VCaP (cell line): Measurements from ENCODE around the gene SPRYD4.
"Not testable (repeated sequence)": the region's sequence is repeated elsewhere in the genome, so short reads cannot be mapped to it uniquely, and the experiment has no call there.

Experiments
- H3K27ac ChIP-seq: fragments of 450-650 bp; 2 replicates; pipeline ENCODE4 v1.5.1; 2017
- TF ChIP-seq, protein P1 (sequence below): fragments of 450-650 bp; conservative IDR thresholded peaks from 2 replicates; pipeline ENCODE4 v1.5.1; 2017; ENCODE audit warnings: mild to moderate bottlenecking, moderate library complexity

SPRYD4 gene

DNA sequence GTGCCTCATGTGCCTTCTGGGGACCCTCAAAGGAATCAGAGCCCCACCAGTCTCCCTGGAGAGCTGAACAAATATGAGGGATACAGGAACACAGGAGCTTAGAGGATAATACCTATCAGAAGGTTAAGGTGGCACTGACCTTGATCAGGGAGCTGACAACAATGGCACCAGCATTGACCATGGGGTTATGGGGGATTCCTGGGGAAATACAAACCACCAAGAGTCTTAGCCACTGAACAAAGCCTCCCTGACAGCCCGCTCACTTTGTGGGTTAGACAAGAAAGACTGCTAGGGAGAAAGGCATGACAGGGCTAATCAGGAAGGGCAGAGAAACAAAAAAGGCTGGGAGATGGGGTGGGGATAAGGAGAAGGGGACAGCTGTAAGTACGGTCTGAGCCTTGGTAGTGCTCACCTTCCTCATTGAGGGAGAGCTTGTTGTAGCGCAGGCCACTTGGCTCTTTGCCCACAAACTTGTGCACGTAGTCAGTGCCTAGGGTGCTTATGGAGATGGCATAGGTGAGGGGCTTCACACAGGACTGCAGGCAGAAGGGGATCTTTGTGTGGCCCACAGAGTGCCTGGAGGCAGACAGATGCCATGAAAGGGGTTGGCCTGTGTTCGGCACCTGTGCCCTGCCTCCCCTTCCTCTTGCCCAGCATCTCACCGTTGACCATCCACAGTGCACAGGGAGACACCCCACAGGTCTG lies 9.3 kb downstream of the SPRYD4 start:
- TF ChIP-seq, protein P1, sequence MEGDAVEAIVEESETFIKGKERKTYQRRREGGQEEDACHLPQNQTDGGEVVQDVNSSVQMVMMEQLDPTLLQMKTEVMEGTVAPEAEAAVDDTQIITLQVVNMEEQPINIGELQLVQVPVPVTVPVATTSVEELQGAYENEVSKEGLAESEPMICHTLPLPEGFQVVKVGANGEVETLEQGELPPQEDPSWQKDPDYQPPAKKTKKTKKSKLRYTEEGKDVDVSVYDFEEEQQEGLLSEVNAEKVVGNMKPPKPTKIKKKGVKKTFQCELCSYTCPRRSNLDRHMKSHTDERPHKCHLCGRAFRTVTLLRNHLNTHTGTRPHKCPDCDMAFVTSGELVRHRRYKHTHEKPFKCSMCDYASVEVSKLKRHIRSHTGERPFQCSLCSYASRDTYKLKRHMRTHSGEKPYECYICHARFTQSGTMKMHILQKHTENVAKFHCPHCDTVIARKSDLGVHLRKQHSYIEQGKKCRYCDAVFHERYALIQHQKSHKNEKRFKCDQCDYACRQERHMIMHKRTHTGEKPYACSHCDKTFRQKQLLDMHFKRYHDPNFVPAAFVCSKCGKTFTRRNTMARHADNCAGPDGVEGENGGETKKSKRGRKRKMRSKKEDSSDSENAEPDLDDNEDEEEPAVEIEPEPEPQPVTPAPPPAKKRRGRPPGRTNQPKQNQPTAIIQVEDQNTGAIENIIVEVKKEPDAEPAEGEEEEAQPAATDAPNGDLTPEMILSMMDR, result no peak
- H3K27ac ChIP-seq, result no peak overlapping the region

DNA sequence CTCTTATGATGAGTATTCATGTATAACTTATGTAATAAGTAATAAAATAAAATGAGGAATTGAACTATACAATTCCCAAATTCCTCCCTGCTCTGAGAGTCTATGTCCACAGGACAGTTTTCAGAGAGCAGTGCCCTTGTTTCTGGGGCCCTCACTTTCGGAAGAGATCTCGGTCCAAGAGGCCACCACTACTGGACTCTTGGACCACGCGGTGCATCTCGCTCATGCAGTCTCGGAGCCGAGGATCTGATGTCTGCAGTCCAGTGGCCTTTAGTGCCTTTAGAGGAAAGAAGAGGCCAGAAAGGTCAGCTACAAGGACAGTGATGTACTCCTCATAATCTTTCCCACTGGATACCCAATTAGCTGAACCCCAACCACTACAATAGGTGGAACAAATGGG lies 11.2 kb downstream of the SPRYD4 start:
- H3K27ac ChIP-seq, result no peak overlapping the region
- TF ChIP-seq, protein P1, result no peak

DNA sequence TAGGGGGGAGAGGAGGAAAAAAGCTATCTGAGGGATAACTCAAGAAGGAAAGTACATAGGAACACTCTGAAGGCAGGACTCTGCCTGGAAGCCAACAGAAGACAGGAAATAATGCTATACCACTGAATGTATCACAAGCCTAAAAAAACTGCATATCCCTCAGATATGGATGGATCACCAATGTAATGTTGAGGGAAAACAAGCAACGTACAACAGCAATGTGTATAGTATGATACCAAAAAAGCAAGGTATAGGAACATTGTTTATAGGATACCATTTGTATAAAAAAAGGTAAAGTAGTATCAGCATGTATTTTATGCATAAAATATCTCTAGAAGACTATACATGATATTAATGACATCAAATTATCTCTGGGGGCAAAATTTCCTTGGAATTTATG lies 16.2 kb downstream of the SPRYD4 start:
- TF ChIP-seq, protein P1, result no peak

DNA sequence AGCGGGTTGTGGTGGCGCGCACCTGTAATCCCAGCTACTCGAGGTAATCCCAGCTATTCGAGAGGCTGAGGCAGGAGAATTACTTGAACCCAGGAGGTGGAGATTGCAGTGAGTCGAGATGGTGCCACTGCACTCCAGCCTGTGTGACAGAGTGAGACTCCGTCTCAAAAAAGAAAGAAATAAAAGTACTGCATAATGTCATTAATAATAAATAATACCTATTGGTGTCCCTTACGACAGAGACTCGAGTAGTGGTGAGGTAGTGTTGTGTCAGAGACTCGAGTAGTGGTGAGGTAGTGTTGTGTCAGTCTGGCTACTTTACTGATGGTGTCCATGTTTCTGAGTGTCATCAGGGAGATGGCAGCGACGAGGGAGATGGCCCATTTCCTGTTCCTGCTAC lies 18.3 kb downstream of the SPRYD4 start:
- H3K27ac ChIP-seq, result peak overlapping the region; percentile 84
- TF ChIP-seq, protein P1, result no peak

More for the DNA sequence above, 16.2 kb downstream of the SPRYD4 start:
- H3K27ac ChIP-seq, result no peak overlapping the region

DNA sequence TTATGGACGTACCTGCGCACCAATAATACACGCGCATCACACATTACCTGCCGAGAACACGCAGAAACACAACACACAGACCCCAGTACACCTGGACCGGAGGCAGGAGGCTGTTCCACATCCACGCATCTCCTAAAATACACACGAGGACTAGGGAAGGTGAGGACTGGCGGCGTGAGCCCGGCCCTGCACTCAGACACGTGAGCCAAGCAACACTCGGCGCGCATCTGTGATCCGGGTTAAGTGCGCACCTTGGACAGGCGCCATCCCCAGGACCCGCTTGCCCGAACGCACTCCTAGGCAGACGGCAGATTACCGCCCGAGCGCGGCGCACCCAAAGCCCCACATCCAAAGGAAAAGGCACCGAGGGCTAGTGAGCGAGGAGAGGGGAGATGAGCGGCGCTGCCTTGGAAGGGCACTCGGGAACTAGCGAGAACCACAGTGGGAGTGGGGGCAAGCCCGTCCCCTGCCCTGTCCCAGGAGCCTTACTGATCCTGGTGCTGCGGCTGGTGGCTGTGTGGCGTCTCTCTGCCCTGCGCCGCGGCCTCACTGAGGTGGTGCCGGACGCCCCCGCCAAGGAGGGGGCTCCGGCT lies 19.2 kb downstream of the SPRYD4 start:
- H3K27ac ChIP-seq, result peak overlapping the region; percentile 84
- TF ChIP-seq, protein P1, result no peak

DNA sequence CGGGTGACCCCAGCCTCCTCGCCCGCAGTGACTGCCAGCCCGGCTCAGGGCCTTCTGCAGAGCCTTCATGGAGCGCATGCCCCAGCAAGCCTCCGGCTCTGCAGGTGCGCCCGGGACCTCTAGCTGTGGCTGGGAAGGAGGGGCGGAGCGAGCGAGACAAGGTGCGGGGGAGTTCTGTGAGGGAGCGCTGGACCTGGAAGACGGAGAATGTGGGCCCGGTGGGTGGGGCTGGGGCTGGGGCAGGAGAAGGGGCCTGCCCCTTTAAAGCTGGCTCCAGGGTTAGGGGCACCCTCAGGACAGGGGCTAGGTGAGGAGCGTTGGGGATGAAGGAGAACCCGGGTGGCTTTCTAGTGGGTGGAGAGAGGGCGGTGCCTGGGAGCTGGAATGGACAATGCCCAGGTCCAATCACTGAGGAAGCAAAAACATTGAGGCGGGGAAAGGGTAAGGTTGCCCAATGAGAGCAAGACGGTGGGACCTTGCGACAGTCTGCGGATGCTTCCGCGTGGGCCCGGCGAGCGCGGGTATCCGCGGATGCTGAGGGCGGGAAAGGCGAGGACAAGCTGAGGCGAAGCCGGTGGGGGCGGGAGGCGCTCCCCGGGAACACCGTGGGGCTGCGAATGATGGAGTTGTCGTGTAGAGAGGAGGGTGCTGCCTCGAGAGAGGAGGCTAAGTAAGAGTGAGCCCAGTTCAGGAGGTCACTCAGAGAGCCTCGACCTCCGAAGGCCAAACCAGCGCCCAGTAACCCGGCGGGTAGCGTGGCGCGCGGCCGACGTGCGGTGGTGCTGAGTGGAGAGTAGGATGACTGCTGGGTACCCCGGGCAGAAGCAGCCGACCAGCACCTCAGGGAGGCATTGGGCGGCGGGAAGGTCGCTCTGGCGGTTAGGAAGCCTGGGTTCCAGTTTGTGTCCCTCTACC lies 19.9 kb downstream of the SPRYD4 start, which contains the start of gene GLS2:
GLS2 (minus strand) TSS at position 121 of the 915 bp plus-strand sequence; CDS start at position 78, 43 bp downstream.
- H3K27ac ChIP-seq, result peak within 1 kb of the TSS; percentile 84
- TF ChIP-seq, protein P1, result no peak

DNA sequence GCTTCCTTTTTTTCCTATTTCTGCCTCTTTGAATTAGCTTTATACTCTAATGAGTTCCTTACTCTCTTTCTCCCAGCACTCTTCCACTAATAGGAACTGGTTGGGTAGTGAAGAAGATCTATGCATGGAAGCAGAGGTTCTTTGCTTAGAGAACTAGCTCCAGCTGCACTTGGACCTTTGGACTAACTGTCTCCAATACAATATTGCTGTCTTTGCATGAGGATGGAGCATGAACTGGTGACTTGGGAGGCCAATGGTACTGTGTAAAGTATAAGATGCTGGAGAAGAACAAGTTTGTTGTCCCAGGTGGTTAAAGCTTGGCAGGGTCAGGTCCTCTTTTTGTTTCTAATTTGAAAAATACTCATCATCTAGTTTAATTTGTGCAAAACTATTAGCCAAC lies 22.0 kb downstream of the SPRYD4 start:
- H3K27ac ChIP-seq, result no peak overlapping the region
- TF ChIP-seq, protein P1, result no peak

DNA sequence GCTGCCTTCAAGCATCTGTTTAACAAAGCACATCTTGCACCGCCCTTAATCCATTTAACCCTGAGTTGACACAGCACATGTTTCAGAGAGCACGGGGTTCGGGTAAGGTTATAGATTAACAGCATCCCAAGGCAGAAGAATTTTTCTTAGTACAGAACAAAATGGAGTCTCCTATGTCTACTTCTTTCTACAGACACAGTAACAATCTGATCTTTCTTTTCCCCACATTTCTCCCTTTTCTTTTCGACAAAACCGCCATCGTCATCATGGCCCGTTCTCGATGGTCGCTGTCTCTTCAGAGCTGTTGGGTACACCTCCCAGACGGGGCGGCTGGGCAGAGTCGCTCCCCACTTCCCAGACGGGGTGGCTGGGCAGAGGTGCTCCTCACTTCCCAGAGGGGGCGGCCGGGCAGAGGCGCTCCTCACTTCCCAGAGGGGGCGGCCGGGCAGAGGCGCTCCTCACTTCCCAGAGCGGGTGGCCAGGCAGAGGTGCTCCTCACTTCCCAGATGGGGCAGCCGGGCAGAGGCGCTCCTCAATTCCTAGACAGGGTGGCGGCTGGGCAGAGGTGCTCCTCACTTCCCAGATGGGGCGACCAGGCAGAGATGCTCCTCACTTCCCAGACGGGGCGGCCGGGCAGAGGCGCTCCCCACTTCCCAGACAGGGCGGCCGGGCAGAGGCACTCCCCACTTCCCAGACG lies 25.2 kb downstream of the SPRYD4 start:
- H3K27ac ChIP-seq, result not testable (repeated sequence)

DNA sequence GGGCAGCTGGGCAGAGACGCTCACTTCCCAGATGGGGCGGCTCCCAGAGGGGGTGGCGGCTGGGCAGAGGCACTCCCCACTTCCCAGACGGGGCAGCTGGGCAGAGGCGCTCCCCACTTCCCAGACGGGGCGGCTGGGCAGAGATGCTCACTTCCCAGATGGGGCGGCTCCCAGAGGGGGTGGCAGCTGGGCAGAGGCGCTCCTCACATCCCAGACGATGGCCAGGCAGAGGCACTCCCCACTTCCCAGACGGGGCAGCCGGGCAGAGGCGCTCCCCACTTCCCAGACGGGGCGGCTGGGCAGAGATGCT lies 25.7 kb downstream of the SPRYD4 start:
- H3K27ac ChIP-seq, result not testable (repeated sequence)

DNA sequence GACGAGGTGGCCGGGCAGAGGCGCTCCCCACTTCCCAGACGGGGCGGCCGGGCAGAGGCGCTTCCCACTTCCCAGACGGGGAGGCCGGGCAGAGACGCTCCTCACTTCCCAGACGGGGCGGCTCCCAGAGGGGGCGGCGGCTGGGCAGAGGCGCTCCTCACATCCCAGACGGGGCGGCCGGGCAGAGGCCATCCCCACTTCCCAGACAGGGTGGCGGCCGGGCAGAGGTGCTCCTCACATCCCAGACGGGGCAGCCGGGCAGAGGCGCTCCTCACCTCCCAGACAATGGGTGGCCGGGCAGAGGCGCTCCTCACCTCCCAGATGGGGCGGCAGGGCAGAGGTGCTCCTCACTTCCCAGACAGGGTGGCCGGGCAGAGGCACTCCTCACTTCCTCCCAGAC lies 26.1 kb downstream of the SPRYD4 start:
- not testable (repeated sequence) for H3K27ac ChIP-seq
